Heart left ventricle (tissue), 13 donors: ENCODE results near the gene TRPC3.

Experiments used
- CTCF ChIP-seq, 12 donors: fragments of 200-600 bp; sonication (generic) in 4 of 12; IDR thresholded peaks; one replicate each; pipeline versions ENCODE4 v1.5.0 to v1.8.0; 2018 to 2022; ENCODE audit warnings: antibody characterized with exemption in 12 of 12, mild to moderate bottlenecking in 5 of 12
- POLR2A ChIP-seq, 2 donors: fragments of 450-650 bp; IDR thresholded peaks; one replicate each; pipeline ENCODE4 v1.6.1; 2017; ENCODE audit warnings: antibody characterized with exemption in 2 of 2, mild to moderate bottlenecking in 2 of 2, moderate library complexity in 2 of 2
- donor health status: ischemic (EF 13 %, LVEDD 7.1; RV severe dilation, severe dysfunction).
- donor health status: DM: no; HTN: yes; CAD: no.
- donor health status: DM: no; HTN: no; CAD: no.
- donor health status: ischemic (EF 25% LVEDD 6.9; RV normal size, moderate dysfunction).
- donor health status: ischemic (EF 25% LVEDD 5.7; RV mildly dilated, moderate dysfunction).
- donor health status: ischemic (EF 35%, LVEDD 5.7; RV mildly dilated, moderate dysfunction).
- donor health status: nonischemic (EF 11% LVEDD 7.7; RV severe dilation, severe dysfunction).
- donor health status: DM: yes; HTN: yes; CAD: no.
- donor health status: PGD.
- donor health status: ischemic (EF 29% LVEDD 5.4; RV normal size, mild dysfunction).
- donor health status: nonischemic (EF 23%, LVEDD 6.1; RV moderate dilation, normal function).

DNA sequence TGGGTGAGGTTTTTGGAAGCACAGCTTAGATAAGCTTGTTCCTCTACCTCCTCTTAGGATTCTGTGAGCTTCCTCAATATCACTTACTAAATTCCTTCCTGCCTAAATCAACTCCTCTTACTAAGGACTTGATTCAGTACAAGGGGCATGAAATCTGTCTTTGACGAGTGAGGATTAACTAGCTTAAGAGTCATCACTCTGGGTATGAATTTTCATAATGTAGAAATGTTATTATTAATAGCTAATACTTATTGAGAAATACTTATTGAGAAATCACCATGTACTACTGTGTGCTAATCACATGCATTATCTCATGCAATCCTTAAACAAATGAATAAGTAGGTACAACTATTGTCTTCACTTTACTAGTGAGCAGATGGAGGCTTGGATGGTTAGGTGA, 28.6 kb downstream of the TRPC3 start:
- TF ChIP-seq CTCF (IDR thresholded peaks at IDR 0.05) (no peak), POLR2A (IDR thresholded peaks at IDR 0.05) (no peak)
